H7 (cell line): Measurements from ENCODE around the gene ZNF862. TPM values are rescaled to one million over a fixed set of nuclear protein-coding genes. Genes with fewer than 3 reads are reported as not detected.

Experiments used
- DNase-seq: peaks from one replicate; pipeline ENCODE4 v3.0.0; 2012
- H3K27me3 ChIP-seq: 2 replicates; pipeline ENCODE4 v1.6.0; 2011; ENCODE audit warnings: mild to moderate bottlenecking, low read length; ENCODE audit not compliant: control insufficient read depth, insufficient read depth
- H3K36me3 ChIP-seq: replicated peaks from 2 replicates; pipeline ENCODE4 v1.5.1; 2011; ENCODE audit warnings: low read length; ENCODE audit not compliant: control insufficient read depth, insufficient read depth
- H3K4me3 ChIP-seq: 2 replicates; pipeline ENCODE4 v1.5.1; 2011; ENCODE audit warnings: low read depth, mild to moderate bottlenecking, control low read depth, low read length, moderate library complexity; ENCODE audit not compliant: insufficient read depth
- total RNA-seq: library from RNA; depleted of rRNA; stranded (reverse); fragments of >200 nt; shearing (Covaris generic); gene quantifications from 2 replicates; pipeline ENCODE4 v1.2.3, GENCODE V29; 2014

The ZNF862 gene
- total RNA-seq, 1 experiment from 2014 or later: 3.4 TPM

DNA sequence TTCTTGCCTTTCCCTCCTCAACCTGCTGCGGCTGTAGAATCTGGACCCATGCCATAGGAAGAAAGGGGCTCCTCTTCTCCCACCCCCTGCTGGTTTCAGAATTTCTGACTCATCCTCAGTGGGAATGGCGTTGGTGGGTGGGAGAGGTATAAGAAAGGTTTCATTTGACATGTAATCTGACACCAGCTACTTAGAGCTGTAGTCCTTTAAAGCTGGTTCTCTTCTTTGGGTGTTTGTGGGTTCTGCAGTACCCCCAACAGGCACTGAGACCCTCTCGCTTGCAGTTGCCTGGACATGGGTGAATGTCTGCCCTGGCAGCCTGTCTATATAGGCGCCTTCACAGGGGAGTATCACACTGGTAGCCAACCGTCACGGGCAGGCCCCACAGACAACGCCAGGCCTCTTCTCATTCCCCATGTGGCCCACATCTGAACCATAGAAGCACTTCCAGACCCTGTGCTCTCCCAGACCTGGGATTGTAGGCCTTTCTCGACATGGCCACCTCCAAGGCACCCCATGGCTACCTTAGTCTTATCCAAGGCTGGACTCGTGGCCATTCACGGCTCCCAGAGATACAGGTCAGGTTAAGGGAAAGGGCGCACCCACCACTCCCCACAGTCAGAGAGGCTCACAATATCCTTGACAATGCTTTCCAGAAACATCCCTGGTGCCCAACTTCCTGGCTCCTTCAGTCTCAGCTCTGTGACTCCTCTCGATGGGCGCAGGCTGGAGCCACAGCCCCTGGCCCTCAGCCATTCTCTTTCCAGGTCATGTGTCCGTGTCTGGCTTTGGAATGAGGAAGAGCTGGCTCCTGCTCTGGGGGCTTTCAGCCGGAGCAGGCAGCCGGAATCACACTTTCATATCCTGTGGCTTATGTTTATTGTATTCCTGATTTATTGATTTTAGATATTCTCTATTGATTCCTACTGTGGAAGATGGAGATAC lies 17.5 kb downstream of the ZNF862 start:
- Histone ChIP-seq H3K27me3 (no peaks in the 10 kb centered on the region), H3K4me3 (no peak overlapping the region), H3K36me3 (no peaks in the 10 kb centered on the region)
- peak; percentile 83 for DNase-seq

GRCh38 chr7:149856583-149856982 lies 18.4 kb downstream of the ZNF862 start:
- Histone ChIP-seq H3K4me3 (no peak overlapping the region), H3K27me3 (no peaks in the 10 kb centered on the region)
- no peak for DNase-seq

GRCh38 chr7:149859369-149859768 lies 21.2 kb downstream of the ZNF862 start:
- Histone ChIP-seq H3K4me3 (no peak overlapping the region), H3K36me3 (no peaks in the 10 kb centered on the region), H3K27me3 (no peaks in the 10 kb centered on the region)
- DNase-seq: no peak

More at GRCh38 chr7:149856583-149856982, 18.4 kb downstream of the ZNF862 start:
- no peaks in the 10 kb centered on the region for H3K36me3 ChIP-seq

DNA sequence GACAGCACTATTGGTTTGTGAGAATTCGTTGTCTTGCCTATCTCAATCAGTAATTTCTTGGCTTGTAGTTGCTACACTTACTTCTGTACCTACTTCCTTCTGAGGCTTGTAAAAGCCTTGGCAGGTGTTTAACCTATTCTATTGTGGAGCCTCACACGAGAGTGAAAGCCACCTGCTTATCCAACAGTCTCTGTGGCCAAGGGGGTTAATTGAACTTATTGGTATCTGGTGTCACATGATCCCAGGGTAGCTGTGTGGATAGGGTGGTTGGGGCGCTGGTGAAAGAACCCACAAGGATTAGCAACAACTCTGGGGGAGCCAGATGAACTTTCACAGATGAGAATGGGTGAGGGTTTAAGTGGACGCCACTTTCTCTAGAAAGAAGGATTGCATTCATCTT lies 21.7 kb downstream of the ZNF862 start:
- H3K4me3 ChIP-seq: no peak overlapping the region
- no peak for DNase-seq

DNA sequence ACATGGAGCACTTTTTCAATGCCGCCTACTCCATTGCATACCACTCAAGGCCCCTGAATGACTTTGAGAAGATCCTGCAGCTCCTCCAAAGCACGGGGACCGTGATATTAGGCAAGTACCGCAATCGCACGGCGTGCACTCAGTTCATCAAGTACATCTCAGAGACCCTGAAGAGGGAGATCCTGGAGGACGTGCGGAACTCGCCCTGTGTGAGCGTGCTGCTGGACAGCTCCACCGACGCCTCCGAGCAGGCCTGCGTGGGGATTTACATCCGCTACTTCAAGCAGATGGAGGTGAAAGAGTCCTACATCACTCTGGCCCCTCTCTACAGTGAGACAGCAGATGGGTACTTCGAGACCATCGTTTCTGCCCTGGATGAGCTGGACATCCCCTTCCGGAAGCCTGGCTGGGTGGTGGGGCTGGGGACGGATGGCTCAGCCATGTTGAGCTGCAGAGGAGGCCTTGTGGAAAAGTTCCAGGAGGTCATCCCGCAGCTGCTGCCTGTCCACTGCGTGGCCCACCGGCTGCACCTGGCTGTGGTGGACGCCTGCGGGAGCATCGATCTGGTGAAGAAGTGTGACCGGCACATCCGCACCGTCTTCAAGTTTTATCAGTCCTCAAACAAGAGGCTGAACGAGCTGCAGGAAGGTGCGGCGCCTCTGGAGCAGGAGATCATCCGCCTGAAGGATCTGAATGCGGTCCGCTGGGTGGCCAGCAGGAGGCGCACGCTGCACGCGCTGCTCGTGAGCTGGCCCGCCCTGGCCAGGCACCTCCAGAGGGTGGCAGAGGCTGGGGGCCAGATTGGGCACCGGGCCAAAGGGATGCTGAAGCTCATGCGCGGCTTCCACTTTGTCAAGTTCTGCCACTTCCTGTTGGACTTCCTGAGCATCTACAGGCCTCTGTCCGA lies 22.9 kb downstream of the ZNF862 start:
- Histone ChIP-seq H3K27me3 (no peaks in the 10 kb centered on the region), H3K36me3 (no peaks in the 10 kb centered on the region)
- DNase-seq: peak; percentile 95

More for the DNA sequence above, 21.7 kb downstream of the ZNF862 start:
- no peaks in the 10 kb centered on the region for H3K36me3 ChIP-seq
- no peaks in the 10 kb centered on the region for H3K27me3 ChIP-seq

DNA sequence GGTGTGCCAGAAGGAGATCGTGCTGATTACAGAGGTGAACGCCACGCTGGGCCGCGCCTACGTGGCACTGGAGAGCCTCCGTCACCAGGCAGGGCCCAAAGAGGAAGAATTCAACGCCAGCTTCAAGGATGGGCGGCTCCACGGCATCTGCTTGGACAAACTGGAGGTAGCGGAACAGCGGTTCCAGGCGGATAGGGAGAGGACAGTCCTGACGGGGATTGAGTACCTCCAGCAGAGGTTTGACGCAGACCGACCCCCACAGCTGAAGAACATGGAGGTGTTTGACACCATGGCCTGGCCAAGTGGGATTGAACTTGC lies 23.5 kb downstream of the ZNF862 start:
- H3K4me3 ChIP-seq: no peak overlapping the region
- no peaks in the 10 kb centered on the region for H3K27me3 ChIP-seq
- no peaks in the 10 kb centered on the region for H3K36me3 ChIP-seq
- DNase-seq: no peak

More for the DNA sequence above, 22.9 kb downstream of the ZNF862 start:
- no peak overlapping the region for H3K4me3 ChIP-seq

DNA sequence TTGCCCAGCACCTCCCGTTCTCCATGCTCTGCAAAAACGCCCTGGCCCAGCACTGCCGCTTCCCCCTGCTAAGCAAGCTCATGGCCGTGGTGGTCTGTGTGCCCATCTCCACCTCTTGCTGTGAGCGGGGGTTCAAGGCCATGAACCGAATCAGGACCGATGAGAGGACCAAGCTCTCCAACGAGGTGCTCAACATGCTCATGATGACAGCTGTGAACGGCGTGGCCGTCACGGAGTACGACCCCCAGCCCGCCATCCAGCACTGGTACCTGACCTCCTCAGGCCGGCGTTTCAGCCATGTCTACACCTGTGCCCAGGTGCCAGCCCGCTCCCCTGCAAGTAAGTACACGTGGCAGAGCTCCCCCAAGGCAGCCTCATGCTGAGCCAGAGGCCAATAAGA lies 24.0 kb downstream of the ZNF862 start:
- H3K4me3 ChIP-seq: no peak overlapping the region
- no peaks in the 10 kb centered on the region for H3K36me3 ChIP-seq
- H3K27me3 ChIP-seq: no peaks in the 10 kb centered on the region
- no peak for DNase-seq

DNA sequence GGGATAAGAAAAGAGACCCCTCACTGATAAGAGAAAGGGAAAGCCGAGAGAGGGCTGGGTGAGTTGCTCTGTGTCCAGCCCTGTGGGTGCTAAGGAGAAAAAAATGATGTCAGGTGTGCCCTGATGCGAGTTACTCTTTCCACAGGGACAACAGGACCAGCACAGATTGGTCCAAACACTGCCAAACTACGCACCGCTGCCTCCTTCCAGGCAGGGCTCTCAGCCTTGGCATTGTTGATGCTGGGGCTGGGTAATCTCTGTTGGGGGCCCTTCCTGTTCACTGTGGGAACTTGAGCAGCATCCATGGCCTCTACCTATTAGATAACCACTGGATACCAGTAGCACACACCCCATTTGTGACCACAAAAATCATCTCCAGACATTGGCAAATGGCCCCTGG lies 25.3 kb downstream of the ZNF862 start:
- no peak for DNase-seq
- no peaks in the 10 kb centered on the region for H3K36me3 ChIP-seq

GRCh38 chr7:149864023-149864422 lies 25.8 kb downstream of the ZNF862 start:
- Histone ChIP-seq H3K4me3 (no peak overlapping the region), H3K27me3 (no peaks in the 10 kb centered on the region), H3K36me3 (no peaks in the 10 kb centered on the region)
- no peak for DNase-seq

More for the DNA sequence above, 25.3 kb downstream of the ZNF862 start:
- Histone ChIP-seq H3K27me3 (no peaks in the 10 kb centered on the region), H3K4me3 (no peak overlapping the region)

GRCh38 chr7:149864751-149865150 lies 26.6 kb downstream of the ZNF862 start:
- Histone ChIP-seq H3K27me3 (no peaks in the 10 kb centered on the region), H3K36me3 (no peaks in the 10 kb centered on the region), H3K4me3 (no peak overlapping the region)
- DNase-seq: no peak

DNA sequence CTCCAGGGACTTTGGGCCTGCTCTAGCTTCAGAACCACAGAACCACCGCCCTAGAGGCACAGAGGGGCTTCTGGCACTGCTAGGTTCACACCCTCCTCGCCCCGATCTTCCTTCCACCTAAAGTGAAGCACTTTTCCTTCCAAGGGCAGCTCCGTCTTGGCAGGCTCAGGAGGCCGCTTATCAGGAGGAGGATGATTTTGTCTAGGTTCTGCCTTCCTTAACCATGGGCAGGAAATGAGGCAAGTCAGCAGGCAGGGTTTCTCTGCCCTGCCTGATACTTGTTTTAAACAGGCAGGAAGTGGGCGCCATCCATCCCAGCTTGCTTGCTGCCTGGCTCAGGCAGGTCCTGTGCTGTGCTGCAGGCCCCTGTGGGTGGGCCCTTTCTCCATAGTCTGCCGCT lies 27.3 kb downstream of the ZNF862 start:
- H3K27me3 ChIP-seq: no peaks in the 10 kb centered on the region
- no peak overlapping the region for H3K4me3 ChIP-seq
- H3K36me3 ChIP-seq: no peaks in the 10 kb centered on the region
- DNase-seq: no peak

DNA sequence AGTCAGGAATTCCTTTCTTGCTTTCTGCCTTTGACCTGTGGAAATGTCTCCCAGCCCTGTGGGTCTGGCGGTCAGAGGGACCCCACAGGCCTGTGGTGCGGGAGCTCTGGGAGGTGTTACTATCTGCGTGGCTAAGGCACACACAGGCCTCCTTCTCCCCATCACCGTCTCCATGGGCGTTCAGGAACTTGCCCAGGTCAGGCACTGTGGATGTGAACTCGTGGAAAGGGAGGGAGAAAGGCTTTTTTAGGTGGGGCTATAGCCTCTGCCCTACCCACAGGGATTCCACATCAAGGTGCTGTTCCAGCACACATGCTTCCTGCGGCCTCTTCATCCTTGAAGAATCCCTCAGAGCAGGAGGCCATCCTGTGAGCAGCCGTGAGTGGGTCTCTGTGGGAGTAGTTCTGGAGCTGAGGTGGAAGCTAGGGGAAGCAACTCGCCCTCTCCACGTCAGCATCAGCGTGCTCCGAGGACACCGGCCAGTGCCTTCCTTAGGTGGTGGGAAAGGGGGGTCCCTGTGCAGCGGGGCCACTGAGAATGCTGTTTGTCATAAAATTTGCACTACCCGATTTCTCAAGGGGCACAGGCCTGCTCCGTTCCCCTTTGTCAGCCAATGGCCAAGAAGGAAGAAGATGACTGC lies 28.1 kb downstream of the ZNF862 start:
- no peak for DNase-seq
- H3K36me3 ChIP-seq: peaks cover 2% of the 10 kb centered on the region
- H3K4me3 ChIP-seq: no peak overlapping the region
- no peaks in the 10 kb centered on the region for H3K27me3 ChIP-seq

DNA sequence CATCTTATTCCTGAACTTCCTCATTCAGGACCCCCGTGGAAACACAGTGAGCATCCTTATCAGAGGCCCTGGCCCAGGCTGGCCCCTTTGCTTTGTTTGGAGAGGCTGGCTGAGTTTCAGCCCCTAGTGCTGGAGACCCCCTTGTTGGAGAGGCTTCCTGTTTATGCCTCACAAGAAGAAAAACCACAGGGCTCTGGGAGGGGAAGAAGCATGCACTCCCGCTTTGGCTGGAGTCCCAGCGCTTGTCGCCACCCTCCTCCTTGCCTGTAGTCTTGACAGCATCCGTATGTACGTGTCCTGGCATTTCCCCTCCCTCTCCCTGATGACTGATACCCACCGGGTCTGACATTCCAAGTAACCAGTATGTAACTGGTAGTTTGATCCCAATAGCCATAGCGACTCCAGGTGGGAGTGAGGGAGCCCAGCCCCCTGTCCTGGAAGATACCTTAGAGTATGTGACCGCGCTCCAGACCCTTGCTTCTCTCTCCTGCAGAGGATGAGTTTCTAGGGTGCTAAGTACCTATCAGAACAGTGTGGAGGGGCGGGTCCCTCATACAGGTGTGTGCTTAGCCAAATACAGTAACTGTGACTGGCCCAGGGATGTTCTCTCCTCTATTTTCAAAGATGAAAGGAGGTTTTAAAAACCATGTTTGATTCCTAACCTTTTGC lies 28.7 kb downstream of the ZNF862 start:
- no peak overlapping the region for H3K4me3 ChIP-seq
- H3K27me3 ChIP-seq: no peaks in the 10 kb centered on the region
- DNase-seq: no peak
- peaks cover 2% of the 10 kb centered on the region for H3K36me3 ChIP-seq
